A549 (cell line): ENCODE measurements around the gene ETFB. TPM values are rescaled to one million over a fixed set of nuclear protein-coding genes. Genes with fewer than 3 reads are reported as not detected.

Experiments
- ATAC-seq, 2 experiments: fragments of 200-7000 bp in 1 of 2; fragments of >200 bp in 1 of 2; cut with Nextera tagmentation in 1 of 2; cut with Tn5 transposase in 1 of 2; 3 replicates each; pipeline versions ENCODE4 v1.8.0 to v1.9.1; 2018 to 2020; ENCODE audit warnings: mild to moderate bottlenecking in 1 of 2, moderate library complexity in 1 of 2
- CTCF ChIA-PET: fragments of 300-600 bp; sonication (Branson Sonifier 250); formaldehyde crosslinking; extraction: SDS; loops from one replicate; lab custom pipeline; 2021; ENCODE audit warnings: antibody characterized with exemption, inconsistent platforms; lab: Yijun Ruan, JAX
- POLR2A ChIA-PET: fragments of 350-600 bp; formaldehyde crosslinking; extraction: SDS; loops from one replicate; lab custom pipeline; 2021; ENCODE audit warnings: antibody characterized with exemption, inconsistent platforms; lab: Yijun Ruan, JAX
- DNase-seq, 2 experiments: peaks; one replicate each; pipeline versions ENCODE4 v3.0.0 to v3.0.0-alpha.2; 2011 to 2016; ENCODE audit warnings: low read depth in 1 of 2, low spot score in 1 of 2
- FAIRE-seq: peaks from 2 replicates; lab custom pipeline; 2011; peaks lifted over from hg19 to GRCh38; lab: Jason Lieb, UNC
- H3K27ac ChIP-seq, 2 experiments: fragments of >200 bp; sonication (Bioruptor Twin); formaldehyde crosslinking; 3 replicates each; pipeline ENCODE4 v1.5.1; 2016 to 2017
- H3K4me1 ChIP-seq: fragments of >200 bp; sonication (Bioruptor Twin); formaldehyde crosslinking; 3 replicates; pipeline ENCODE4 v1.6.1; 2016
- H3K4me2 ChIP-seq: fragments of >200 bp; sonication (Bioruptor Twin); formaldehyde crosslinking; 3 replicates; pipeline ENCODE4 v1.6.1; 2016
- H3K4me3 ChIP-seq: fragments of >200 bp; sonication (Bioruptor Twin); formaldehyde crosslinking; 3 replicates; pipeline ENCODE4 v1.5.1; 2016
- H3K9me3 ChIP-seq: fragments of >200 bp; sonication (Bioruptor Twin); formaldehyde crosslinking; 3 replicates; pipeline ENCODE4 v1.6.1; 2016
- CEBPB ChIP-seq, 2 experiments: fragments of >200 bp in 1 of 2; sonication (Bioruptor Twin) in 1 of 2; formaldehyde crosslinking in 1 of 2; IDR thresholded peaks; 2 replicates each; pipeline ENCODE4 v1.6.1; 2012 to 2016
- ELK1 ChIP-seq: fragments of 150-350 bp; IDR thresholded peaks from 2 replicates; pipeline ENCODE4 v1.6.1; 2014; ENCODE audit warnings: low read depth, mild to moderate bottlenecking, low read length
- ESRRA ChIP-seq: fragments of 150-350 bp; IDR thresholded peaks from 2 replicates; pipeline ENCODE4 v1.6.1; 2014; ENCODE audit warnings: mild to moderate bottlenecking, low read length, borderline replicate concordance
- FOSL2 ChIP-seq, 2 experiments: fragments of 450-650 bp in 1 of 2; fragments of >200 bp in 1 of 2; sonication (Bioruptor Twin) in 1 of 2; formaldehyde crosslinking; IDR thresholded peaks; 2 replicates each; pipeline versions ENCODE4 v1.5.0 to v1.6.1; 2016 to 2020; ENCODE audit warnings: mild to moderate bottlenecking in 1 of 2, moderate library complexity in 1 of 2
- FOXS1 ChIP-seq: fragments of 250-450 bp; sonication (Bioruptor Pico); IDR thresholded peaks from 2 replicates; pipeline ENCODE4 v1.5.0; 2020; ENCODE audit warnings: mild to moderate bottlenecking, moderate library complexity
- GATA3 ChIP-seq: IDR thresholded peaks from 2 replicates; pipeline ENCODE4 v1.6.1; 2012; ENCODE audit warnings: borderline replicate concordance
- HEYL ChIP-seq: fragments of 250-450 bp; sonication (Bioruptor Pico); IDR thresholded peaks from 2 replicates; pipeline ENCODE4 v1.8.0; 2021; ENCODE audit warnings: mild to moderate bottlenecking, moderate library complexity
- HMGXB4 ChIP-seq: fragments of 250-450 bp; sonication (Bioruptor Pico); IDR thresholded peaks from 2 replicates; pipeline ENCODE4 v1.5.0; 2021; ENCODE audit warnings: mild to moderate bottlenecking, moderate library complexity, borderline replicate concordance
- MAFK ChIP-seq: fragments of 450-650 bp; IDR thresholded peaks from 2 replicates; pipeline ENCODE4 v1.6.1; 2014; ENCODE audit not compliant: partially characterized antibody
- PHF8 ChIP-seq: fragments of 200-600 bp; sonication (generic); IDR thresholded peaks from 2 replicates; pipeline ENCODE4 v1.6.1; 2016; ENCODE audit warnings: low read depth, mild to moderate bottlenecking, antibody characterized with exemption, moderate library complexity, borderline replicate concordance
- POLR2A ChIP-seq: IDR thresholded peaks from 2 replicates; pipeline ENCODE4 v1.6.1; 2012; ENCODE audit warnings: mild to moderate bottlenecking, low read length
- REST ChIP-seq: fragments of 200-600 bp; sonication (generic); IDR thresholded peaks from 2 replicates; pipeline ENCODE4 v1.6.1; 2016; ENCODE audit warnings: antibody characterized with exemption, mild to moderate bottlenecking, moderate library complexity
- ZC3H11A ChIP-seq: fragments of 450-650 bp; IDR thresholded peaks from 2 replicates; pipeline ENCODE4 v1.6.1; 2014; ENCODE audit warnings: antibody characterized with exemption, mild to moderate bottlenecking
- ZNF302 ChIP-seq: fragments of 250-450 bp; sonication (Bioruptor Pico); IDR thresholded peaks from 2 replicates; pipeline ENCODE4 v1.9.0; 2021; ENCODE audit warnings: inconsistent platforms, mild to moderate bottlenecking, moderate library complexity
- WGBS: methylation state at CpG from one replicate; pipeline ENCODE4 v1.1.6; 2017; ENCODE audit errors: missing lambda C conversion rate; 5-methylcytosine and 5-hydroxymethylcytosine counted together
- polyA plus RNA-seq, 4 experiments: library from polyadenylated mRNA; depleted of rRNA in 3 of 4; stranded (reverse); fragments of >200 nt; fragmentation: RNase III in 1 of 4; extraction: RNeasy Plus Mini Kit Qiagen cat#74134 plus additional on column Dnase treatment in 1 of 4; gene quantifications; 2 replicates in 3 of 4; 3 replicates in 1 of 4; pipeline ENCODE4 v1.2.3, GENCODE V29; 2011 to 2017

ETFB gene
- polyA plus RNA-seq, 2 of the 4 experiments (the other 2 are of a cell fraction), result 149 to 267 TPM

GRCh38 chr19:51372649-51373504 is 6.7 kb upstream of the ETFB start, which contains the start of gene NKG7:
TSS of gene NKG7 (minus strand) at chr19:51372654. CDS start at chr19:51372535, 119 bp downstream.
- no peak for FAIRE-seq
- POLR2A ChIA-PET, result no interaction called here
- 44% methylated on average over 8 of the region's 9 CpGs for WGBS

GRCh38 chr19:51372021-51372648 is 5.9 kb upstream of the ETFB start:
- Histone ChIP-seq H3K4me2 (no peak overlapping the region), H3K27ac (no peak overlapping the region), H3K4me3 (no peak overlapping the region), H3K4me1 (peaks cover 7% of the 10 kb centered on the region)
- whole genome bisulfite sequencing, result 77% methylated on average over 15 of the region's 18 CpGs
- ATAC-seq, result no peak
- CTCF ChIA-PET, result interaction anchor here (0.8 to 5.7 kb wide), 4 partner anchors 9 to 50 kb away, joined by 3 to 28 read pairs (median 4); no protein-coding TSS in a partner anchor
- DNase-seq, result no peak
- no peak for TF ChIP-seq MAFK
- TF ChIP-seq FOXS1 (CRISPR knock-in tag), result no peak
- no peak for TF ChIP-seq POLR2A
- no peak for TF ChIP-seq FOSL2 (IDR thresholded peaks at IDR 0.05)
- TF ChIP-seq FOSL2 (CRISPR knock-in tag; IDR thresholded peaks at IDR 0.05), result no peak
- TF ChIP-seq REST, result no peak
- TF ChIP-seq, all 56 proteins: peak for 0
- FAIRE-seq, result no peak
- no peaks in the 10 kb centered on the region for H3K9me3 ChIP-seq
- POLR2A ChIA-PET, result interaction anchor here (1.0 kb wide), 1 partner anchor 33 kb away, joined by 5 read pairs; no protein-coding TSS in a partner anchor

More at GRCh38 chr19:51372649-51373504, 6.7 kb upstream of the ETFB start, which contains the start of gene NKG7:
- no peaks in the 10 kb centered on the region for H3K9me3 ChIP-seq
- no peak within 1 kb of the TSS for H3K4me3 ChIP-seq
- CTCF ChIA-PET, result interaction anchor here (0.8 to 5.7 kb wide), 4 partner anchors 8 to 49 kb away, joined by 3 to 28 read pairs (median 4); no protein-coding TSS in a partner anchor
- H3K27ac ChIP-seq, result no peak within 1 kb of the TSS
- no peak for TF ChIP-seq HMGXB4 (CRISPR knock-in tag)
- TF ChIP-seq CEBPB (IDR thresholded peaks at IDR 0.05), result no peak
- no peak for TF ChIP-seq ELK1
- TF ChIP-seq GATA3, result no peak
- TF ChIP-seq ESRRA, result no peak
- TF ChIP-seq MAFK, result no peak
- no peak for TF ChIP-seq PHF8
- no peak for TF ChIP-seq ZC3H11A
- TF ChIP-seq ZNF302, result no peak
- no peak for TF ChIP-seq HEYL (CRISPR knock-in tag)
- no peak for DNase-seq
- H3K4me1 ChIP-seq, result peaks cover 7% of the 10 kb centered on the region
- no peak within 1 kb of the TSS for H3K4me2 ChIP-seq
- no peak for ATAC-seq
